Cardiac muscle cell (in vitro differentiated cells and primary cell): ENCODE measurements around the gene RINL. TPM values are rescaled to one million over a fixed set of nuclear protein-coding genes. Genes with fewer than 3 reads are reported as not detected.

Source experiments
- DNase-seq, 2 donors: peaks; one replicate each; pipeline versions ENCODE4 v3.0.0 to v3.0.0-alpha.2; 2010 to 2017; ENCODE audit warnings: low read depth in 1 of 2, low spot score in 1 of 2
- H3K27ac ChIP-seq: fragments of 200-600 bp; sonication (generic); 2 replicates; pipeline ENCODE4 v1.5.1; 2016
- H3K27me3 ChIP-seq: fragments of 200-600 bp; sonication (generic); 2 replicates; pipeline ENCODE4 v1.6.0; 2016; ENCODE audit warnings: control low read depth
- H3K36me3 ChIP-seq: fragments of 200-600 bp; sonication (generic); 2 replicates; pipeline ENCODE4 v1.5.1; 2016; ENCODE audit warnings: control low read depth
- H3K4me1 ChIP-seq: fragments of 200-600 bp; sonication (generic); 2 replicates; pipeline ENCODE4 v1.8.1; 2017; ENCODE audit warnings: low read depth, mild to moderate bottlenecking, mixed run types
- H3K4me3 ChIP-seq: fragments of 200-600 bp; sonication (generic); 2 replicates; pipeline ENCODE4 v1.5.1; 2016; ENCODE audit warnings: mild to moderate bottlenecking
- H3K9me3 ChIP-seq: fragments of 200-600 bp; sonication (generic); 2 replicates; pipeline ENCODE4 v1.5.1; 2017; ENCODE audit warnings: low read depth, mild to moderate bottlenecking, control low read depth
- polyA plus RNA-seq: library from polyadenylated mRNA; unstranded; fragments of >200 nt; fragmentation: Nextera tagmentation; extraction: Ambion mirVana; gene quantifications from 2 replicates; pipeline ENCODE4 v1.2.1, GENCODE V29; 2016
- total RNA-seq: library from RNA; depleted of rRNA; stranded (reverse); fragments of >200 nt; gene quantifications from 2 replicates; pipeline ENCODE4 v1.2.3, GENCODE V29; 2016
- TF ChIP-seq, protein P1 (sequence below): IDR thresholded peaks from 2 replicates; pipeline ENCODE4 v1.5.1; 2012; ENCODE audit warnings: low read depth, mild to moderate bottlenecking, low read length

RINL gene
- total and polyA plus RNA-seq, 2 experiments from 2014 or later = 3.9 to 8.4 TPM

DNA sequence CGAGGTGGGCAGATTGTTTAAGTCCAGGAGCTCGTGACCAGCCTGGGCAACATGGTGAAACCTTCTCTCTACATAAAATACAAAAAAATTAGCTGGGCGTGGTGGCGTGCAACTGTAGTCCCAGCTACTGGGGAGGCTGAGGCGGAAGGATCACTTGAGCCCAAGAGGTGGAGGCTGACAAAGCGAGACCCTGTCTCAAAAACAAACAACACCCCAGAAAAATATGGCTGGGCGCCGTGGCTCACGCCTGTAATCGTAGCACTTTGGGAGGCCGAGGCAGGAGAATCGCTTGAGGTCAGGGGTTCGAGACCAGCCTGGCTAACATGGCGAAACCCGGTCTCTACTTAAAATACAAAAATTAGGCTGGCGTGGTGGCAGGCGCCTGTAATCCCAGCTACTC lies 24.9 kb downstream of the RINL start:
- no peaks in the 10 kb centered on the region for H3K36me3 ChIP-seq
- peak overlapping the region; percentile 99 for H3K27ac ChIP-seq
- DNase-seq = no peak
- H3K27me3 ChIP-seq = no peaks in the 10 kb centered on the region
- peak overlapping the region; percentile 95 for H3K4me3 ChIP-seq
- TF ChIP-seq, protein P1, sequence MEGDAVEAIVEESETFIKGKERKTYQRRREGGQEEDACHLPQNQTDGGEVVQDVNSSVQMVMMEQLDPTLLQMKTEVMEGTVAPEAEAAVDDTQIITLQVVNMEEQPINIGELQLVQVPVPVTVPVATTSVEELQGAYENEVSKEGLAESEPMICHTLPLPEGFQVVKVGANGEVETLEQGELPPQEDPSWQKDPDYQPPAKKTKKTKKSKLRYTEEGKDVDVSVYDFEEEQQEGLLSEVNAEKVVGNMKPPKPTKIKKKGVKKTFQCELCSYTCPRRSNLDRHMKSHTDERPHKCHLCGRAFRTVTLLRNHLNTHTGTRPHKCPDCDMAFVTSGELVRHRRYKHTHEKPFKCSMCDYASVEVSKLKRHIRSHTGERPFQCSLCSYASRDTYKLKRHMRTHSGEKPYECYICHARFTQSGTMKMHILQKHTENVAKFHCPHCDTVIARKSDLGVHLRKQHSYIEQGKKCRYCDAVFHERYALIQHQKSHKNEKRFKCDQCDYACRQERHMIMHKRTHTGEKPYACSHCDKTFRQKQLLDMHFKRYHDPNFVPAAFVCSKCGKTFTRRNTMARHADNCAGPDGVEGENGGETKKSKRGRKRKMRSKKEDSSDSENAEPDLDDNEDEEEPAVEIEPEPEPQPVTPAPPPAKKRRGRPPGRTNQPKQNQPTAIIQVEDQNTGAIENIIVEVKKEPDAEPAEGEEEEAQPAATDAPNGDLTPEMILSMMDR = no peak
- H3K9me3 ChIP-seq = no peaks in the 10 kb centered on the region
- H3K4me1 ChIP-seq = peaks cover 14% of the 10 kb centered on the region

DNA sequence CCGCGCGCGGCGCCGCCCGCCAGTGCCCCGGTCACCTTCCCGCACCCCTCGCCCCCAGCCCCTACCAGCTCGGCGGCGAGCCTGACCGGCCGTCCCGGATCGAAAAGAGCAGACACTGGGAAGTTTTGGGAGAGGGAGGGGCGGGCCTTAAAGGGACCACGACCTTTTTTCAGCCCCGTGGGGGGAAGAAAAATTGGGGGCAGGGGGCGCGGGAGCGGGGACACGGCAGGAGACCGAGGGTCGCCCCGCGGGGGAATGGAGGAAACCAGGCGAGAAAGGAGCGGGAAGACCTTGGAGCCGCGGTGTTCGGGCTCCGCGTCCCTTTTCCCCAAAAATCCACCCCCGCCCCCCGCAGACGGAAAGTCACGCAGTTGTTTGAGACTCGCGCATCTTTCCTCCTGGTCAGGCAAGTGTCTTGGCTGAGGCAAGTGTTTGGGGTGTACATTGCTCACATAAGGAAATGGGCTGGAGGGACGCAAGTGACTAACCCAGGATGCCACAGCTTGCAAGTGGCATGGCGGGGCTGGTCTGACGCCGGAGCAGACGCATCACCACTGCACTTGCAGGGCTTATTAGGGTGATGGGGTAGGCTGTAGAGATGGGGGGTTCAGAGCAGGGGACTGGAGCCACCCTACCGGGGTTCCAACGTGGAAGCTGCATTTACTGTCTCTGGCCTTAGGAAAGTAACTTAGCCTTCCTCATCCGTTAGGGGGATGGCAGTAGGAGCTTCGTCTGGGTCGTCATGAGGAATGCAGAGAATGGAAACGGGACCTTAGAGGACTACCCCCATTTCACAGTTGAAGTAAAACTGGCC lies 25.6 kb downstream of the RINL start:
- Histone ChIP-seq H3K9me3 (no peaks in the 10 kb centered on the region), H3K36me3 (no peaks in the 10 kb centered on the region), H3K27me3 (no peaks in the 10 kb centered on the region), H3K4me3 (peak overlapping the region; percentile 95), H3K27ac (peak overlapping the region; percentile 99), H3K4me1 (peaks cover 16% of the 10 kb centered on the region)
- TF ChIP-seq, protein P1 = no peak
- peak in 1 of 2 donors; percentile 55 for DNase-seq

DNA sequence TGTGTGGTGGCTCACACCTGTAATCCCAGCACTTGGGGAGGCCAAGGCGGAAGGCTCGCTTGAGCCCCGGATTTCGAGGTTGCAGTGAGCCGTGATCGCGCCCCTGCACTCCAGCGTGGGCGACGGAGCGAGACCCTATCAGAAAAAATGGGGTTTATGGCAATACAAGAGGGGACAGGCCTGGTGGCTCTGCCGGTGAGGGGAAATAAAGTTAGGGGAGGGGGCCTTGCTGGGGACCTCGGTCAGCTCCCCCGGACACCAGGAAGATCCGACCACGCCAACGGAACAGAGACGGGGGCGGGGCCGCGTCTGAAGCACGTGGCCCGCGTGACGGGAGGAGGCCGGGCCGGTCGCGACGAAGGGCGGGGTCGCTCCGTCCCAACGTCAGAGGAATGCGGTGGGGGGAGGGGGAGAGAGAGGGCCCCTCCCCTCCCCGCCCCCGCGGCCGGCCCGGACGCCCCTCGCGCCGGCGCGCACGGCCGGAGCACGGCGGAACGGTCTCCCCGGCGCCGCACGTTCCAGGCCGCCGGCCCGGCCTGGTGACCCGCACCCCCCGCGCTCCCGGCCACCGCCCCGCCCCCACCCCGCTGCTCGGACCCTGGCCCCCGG lies 26.3 kb downstream of the RINL start:
- no peaks in the 10 kb centered on the region for H3K27me3 ChIP-seq
- peaks cover 6% of the 10 kb centered on the region for H3K36me3 ChIP-seq
- peaks cover 16% of the 10 kb centered on the region for H3K4me1 ChIP-seq
- TF ChIP-seq, protein P1 = no peak
- peak overlapping the region; percentile 99 for H3K27ac ChIP-seq
- H3K4me3 ChIP-seq = peak overlapping the region; percentile 95
- peak; percentile 96 for DNase-seq
- no peaks in the 10 kb centered on the region for H3K9me3 ChIP-seq

DNA sequence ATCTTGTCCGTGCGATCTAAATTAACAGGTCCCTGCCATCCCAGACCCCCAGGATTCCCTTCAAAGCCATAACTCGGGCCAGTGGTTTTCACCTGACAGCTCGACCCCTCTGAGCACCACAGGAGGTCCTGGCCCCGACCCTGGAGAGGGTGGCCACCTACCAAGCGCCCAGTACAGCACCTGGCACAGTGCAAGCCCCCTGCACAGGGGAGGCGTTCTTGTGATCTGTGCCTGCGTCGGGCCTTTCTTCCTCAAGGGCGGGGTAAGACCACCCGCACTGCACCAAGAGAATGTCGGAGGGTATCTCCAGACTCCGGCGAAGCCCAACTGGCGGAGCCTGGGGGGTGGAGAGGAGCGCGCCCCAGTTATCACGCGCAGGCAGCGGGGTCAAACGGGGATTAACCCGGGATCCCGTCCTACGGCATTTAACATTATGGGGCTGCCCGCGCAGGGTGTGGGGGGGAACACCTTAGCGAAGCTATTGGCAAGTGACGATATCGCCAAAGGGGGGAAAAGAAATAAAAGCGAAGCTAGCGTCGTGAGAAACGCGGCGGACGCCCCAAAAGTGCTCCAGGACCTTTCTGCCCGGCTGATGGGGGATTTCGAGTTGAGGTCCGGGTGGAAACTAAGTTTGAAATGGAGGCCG lies 27.0 kb downstream of the RINL start:
- TF ChIP-seq, protein P1 = no peak
- Histone ChIP-seq H3K4me1 (peaks cover 16% of the 10 kb centered on the region), H3K36me3 (peaks cover 12% of the 10 kb centered on the region), H3K27ac (peak overlapping the region; percentile 99), H3K27me3 (no peaks in the 10 kb centered on the region), H3K9me3 (no peaks in the 10 kb centered on the region), H3K4me3 (peak overlapping the region; percentile 95)
- DNase-seq = no peak

DNA sequence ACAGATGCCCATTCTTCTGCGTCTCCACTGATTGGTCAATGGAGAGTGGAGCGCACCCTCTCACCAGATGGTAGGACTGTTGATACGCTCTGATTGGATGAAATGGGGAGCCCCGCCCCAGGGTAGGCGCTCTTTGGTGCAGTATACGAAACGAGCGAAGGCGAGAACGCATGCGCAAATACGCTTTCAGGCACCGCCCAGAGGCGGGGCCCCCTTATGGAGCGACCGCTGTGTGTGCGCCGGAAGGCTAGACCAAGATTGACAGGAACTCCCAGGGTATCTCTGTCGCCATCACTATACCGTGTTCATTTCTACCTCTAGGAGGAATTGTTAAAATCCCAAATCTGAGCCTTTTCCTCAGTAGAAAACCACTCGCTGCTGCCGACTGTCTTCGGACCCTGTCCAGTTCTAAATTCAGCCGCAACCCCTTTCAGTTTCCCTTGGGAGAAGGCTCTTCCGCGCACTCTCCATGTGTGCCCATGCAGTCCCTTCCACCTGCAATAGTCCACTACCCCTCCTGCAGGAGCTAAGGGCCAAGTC lies 27.6 kb downstream of the RINL start:
- Histone ChIP-seq H3K4me1 (peaks cover 16% of the 10 kb centered on the region), H3K4me3 (peak overlapping the region; percentile 95), H3K9me3 (no peaks in the 10 kb centered on the region), H3K27ac (peak overlapping the region; percentile 99), H3K27me3 (no peaks in the 10 kb centered on the region), H3K36me3 (peaks cover 18% of the 10 kb centered on the region)
- no peak for DNase-seq
- TF ChIP-seq, protein P1 = peak; percentile 2
